ENCODE results near the gene ATP2B2.
"Not testable (repeated sequence)": the region's sequence is repeated elsewhere in the genome, so short reads cannot be mapped to it uniquely, and the experiment has no call there.

The ATP2B2 gene

GRCh38 chr3:10396931-10397330, 108.5 kb downstream of the ATP2B2 start:
- no peak for DNase-seq

GRCh38 chr3:10396083-10396482, 109.3 kb downstream of the ATP2B2 start:
- no peak for DNase-seq

GRCh38 chr3:10395671-10396070, 109.7 kb downstream of the ATP2B2 start:
- no peak for DNase-seq

GRCh38 chr3:10395196-10395595, 110.2 kb downstream of the ATP2B2 start:
- DNase-seq, result no peak

GRCh38 chr3:10394491-10395025, 110.8 kb downstream of the ATP2B2 start:
- DNase-seq, result no peak

- no peak for DNase-seq
Observed at GRCh38 chr3:10393514-10393913, 111.9 kb downstream of the ATP2B2 start.

- no peak for DNase-seq
Observed at GRCh38 chr3:10392906-10393461, 112.4 kb downstream of the ATP2B2 start.

- no peak for DNase-seq
Observed at GRCh38 chr3:10392244-10392643, 113.1 kb downstream of the ATP2B2 start.

- no peak for DNase-seq
Observed at GRCh38 chr3:10391391-10391790, 114.0 kb downstream of the ATP2B2 start.

GRCh38 chr3:10390641-10391373, 114.6 kb downstream of the ATP2B2 start:
- no peak for DNase-seq

GRCh38 chr3:10389995-10390394, 115.4 kb downstream of the ATP2B2 start:
- no peak for DNase-seq

GRCh38 chr3:10389339-10389738, 116.0 kb downstream of the ATP2B2 start:
- DNase-seq, result no peak

GRCh38 chr3:10387881-10388609, 117.3 kb downstream of the ATP2B2 start:
- no peak for DNase-seq

GRCh38 chr3:10386121-10386520, 119.3 kb downstream of the ATP2B2 start:
- DNase-seq, result no peak

- no peak for DNase-seq
Observed at GRCh38 chr3:10384541-10385360, 120.6 kb downstream of the ATP2B2 start.

- DNase-seq, result no peak
Observed at GRCh38 chr3:10383850-10384248, 121.5 kb downstream of the ATP2B2 start.

GRCh38 chr3:10382892-10383849, 122.2 kb downstream of the ATP2B2 start:
- no peak for DNase-seq

- DNase-seq, result not testable (repeated sequence)
Observed at GRCh38 chr3:10382445-10382844, 122.9 kb downstream of the ATP2B2 start.

- DNase-seq, result peak; percentile 51
Observed at GRCh38 chr3:10381336-10381735, 124.0 kb downstream of the ATP2B2 start.

GRCh38 chr3:10380906-10381305, 124.5 kb downstream of the ATP2B2 start:
- no peak for DNase-seq

GRCh38 chr3:10379961-10380360, 125.4 kb downstream of the ATP2B2 start:
- no peak for DNase-seq

GRCh38 chr3:10379161-10379560, 126.2 kb downstream of the ATP2B2 start:
- no peak for DNase-seq
